Chondrocyte (in vitro differentiated cells): Measurements from ENCODE around the gene ATP8A1. TPM values are rescaled to one million over a fixed set of nuclear protein-coding genes. Genes with fewer than 3 reads are reported as not detected.

ENCODE experiments used
- DNase-seq: peaks from one replicate; pipeline ENCODE4 v3.0.0; 2021; ENCODE audit warnings: mixed read lengths, low spot score
- H3K27ac Mint-ChIP-seq: one replicate; pipeline ENCODE4 v1.8.0; 2021; ENCODE audit warnings: mild to moderate bottlenecking, moderate library complexity, mixed read lengths; ENCODE audit not compliant: unreplicated experiment
- H3K27me3 Mint-ChIP-seq: 2 replicates; pipeline ENCODE4 v1.8.0; 2021; ENCODE audit warnings: low read depth, mixed read lengths
- H3K36me3 Mint-ChIP-seq: 2 replicates; pipeline ENCODE4 v1.8.0; 2021; ENCODE audit warnings: low read depth, mixed read lengths
- H3K4me1 Mint-ChIP-seq: 2 replicates; pipeline ENCODE4 v1.8.0; 2021; ENCODE audit warnings: low read depth, mild to moderate bottlenecking, mixed read lengths
- H3K4me3 Mint-ChIP-seq: one replicate; pipeline ENCODE4 v1.8.0; 2021; ENCODE audit warnings: mild to moderate bottlenecking, moderate library complexity, mixed read lengths; ENCODE audit not compliant: unreplicated experiment
- H3K9me3 Mint-ChIP-seq: 2 replicates; pipeline ENCODE4 v1.8.0; 2021; ENCODE audit warnings: low read depth, mixed read lengths
- total RNA-seq: library from RNA; stranded (reverse); gene quantifications from 3 replicates; pipeline ENCODE4 v1.2.1, GENCODE V29; 2021
- TF ChIP-seq, protein P1 (sequence below): fragments of 200-600 bp; sonication (generic); IDR thresholded peaks from 2 replicates; pipeline ENCODE4 v1.5.0; 2021; ENCODE audit warnings: antibody characterized with exemption, mild to moderate bottlenecking, moderate library complexity

The ATP8A1 gene
- total RNA-seq, 1 donor from 2014 or later, result 0.25 TPM

DNA sequence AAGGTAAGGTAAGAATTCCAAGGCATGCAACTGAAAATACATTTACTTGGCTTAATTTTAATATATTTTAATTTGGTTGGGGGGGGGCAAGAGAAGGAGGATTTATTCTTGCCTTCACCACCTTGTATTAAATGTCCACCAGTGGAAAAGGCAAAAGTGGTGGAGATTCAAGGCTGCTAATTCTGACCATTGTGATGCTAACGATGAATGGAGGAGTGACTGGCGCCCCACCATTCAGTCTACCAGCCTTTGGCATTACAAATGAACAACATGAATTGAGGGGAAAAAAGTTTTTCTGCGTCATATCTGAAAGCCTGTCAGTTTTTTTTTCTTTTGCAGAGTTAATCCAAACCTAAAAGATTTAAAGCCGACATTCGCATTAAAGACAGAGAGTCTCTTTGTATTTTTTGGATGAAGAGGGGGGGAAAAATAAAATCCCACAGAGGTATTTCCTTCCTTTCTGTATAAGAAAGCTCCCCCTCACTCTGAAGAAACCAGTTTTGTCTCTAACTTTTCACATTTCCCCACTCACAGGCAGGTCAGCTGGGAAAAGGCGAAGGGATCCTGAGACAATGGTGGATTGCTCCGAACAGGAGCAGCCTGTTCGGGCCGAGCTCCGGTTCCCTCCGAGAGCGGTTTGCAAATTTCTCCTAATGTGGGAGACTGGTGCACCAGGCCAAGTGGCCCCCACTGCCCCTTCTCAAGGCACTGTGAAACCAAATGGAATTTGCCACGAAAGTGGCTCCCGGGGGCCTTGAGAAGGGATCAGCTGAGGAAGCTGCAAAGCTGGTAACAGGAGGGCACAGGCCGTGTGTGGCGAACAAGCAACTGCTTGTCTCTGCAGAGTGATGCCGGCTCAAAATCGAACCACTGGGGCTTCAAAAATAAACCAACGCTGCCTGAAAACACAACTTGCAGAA, 231.5 kb downstream of the ATP8A1 start:
- TF ChIP-seq, protein P1, sequence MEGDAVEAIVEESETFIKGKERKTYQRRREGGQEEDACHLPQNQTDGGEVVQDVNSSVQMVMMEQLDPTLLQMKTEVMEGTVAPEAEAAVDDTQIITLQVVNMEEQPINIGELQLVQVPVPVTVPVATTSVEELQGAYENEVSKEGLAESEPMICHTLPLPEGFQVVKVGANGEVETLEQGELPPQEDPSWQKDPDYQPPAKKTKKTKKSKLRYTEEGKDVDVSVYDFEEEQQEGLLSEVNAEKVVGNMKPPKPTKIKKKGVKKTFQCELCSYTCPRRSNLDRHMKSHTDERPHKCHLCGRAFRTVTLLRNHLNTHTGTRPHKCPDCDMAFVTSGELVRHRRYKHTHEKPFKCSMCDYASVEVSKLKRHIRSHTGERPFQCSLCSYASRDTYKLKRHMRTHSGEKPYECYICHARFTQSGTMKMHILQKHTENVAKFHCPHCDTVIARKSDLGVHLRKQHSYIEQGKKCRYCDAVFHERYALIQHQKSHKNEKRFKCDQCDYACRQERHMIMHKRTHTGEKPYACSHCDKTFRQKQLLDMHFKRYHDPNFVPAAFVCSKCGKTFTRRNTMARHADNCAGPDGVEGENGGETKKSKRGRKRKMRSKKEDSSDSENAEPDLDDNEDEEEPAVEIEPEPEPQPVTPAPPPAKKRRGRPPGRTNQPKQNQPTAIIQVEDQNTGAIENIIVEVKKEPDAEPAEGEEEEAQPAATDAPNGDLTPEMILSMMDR, result no peak
- no peaks in the 10 kb centered on the region for H3K9me3 Mint-ChIP-seq
- no peak for DNase-seq
- H3K4me1 Mint-ChIP-seq, result peaks cover 2% of the 10 kb centered on the region
- H3K27me3 Mint-ChIP-seq, result no peaks in the 10 kb centered on the region
- H3K36me3 Mint-ChIP-seq, result no peaks in the 10 kb centered on the region
- H3K4me3 Mint-ChIP-seq, result no peak overlapping the region
- no peak overlapping the region for H3K27ac Mint-ChIP-seq

DNA sequence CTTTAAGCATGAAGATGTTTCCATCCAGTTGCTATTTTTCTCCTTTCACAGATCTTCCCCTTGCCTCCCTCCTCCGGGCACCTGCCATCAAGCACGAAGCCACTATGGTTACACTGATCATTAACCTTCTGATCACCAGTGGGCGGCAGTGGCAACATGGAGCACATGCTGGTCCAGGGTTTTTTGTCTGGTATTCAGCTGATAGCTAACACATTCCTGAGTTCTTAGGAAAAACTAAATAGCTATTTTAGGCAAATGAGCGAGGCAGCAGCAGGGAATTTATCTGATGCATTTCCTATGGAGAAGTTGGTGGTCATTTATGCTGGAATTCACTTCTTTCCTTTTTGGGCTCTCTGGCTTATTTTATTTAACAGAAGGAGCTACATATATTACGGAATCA, 236.8 kb downstream of the ATP8A1 start:
- H3K27me3 Mint-ChIP-seq, result no peaks in the 10 kb centered on the region
- no peak for DNase-seq
- peak overlapping the region; percentile 80 for H3K27ac Mint-ChIP-seq
- TF ChIP-seq, protein P1, result no peak
- no peaks in the 10 kb centered on the region for H3K36me3 Mint-ChIP-seq
- H3K4me1 Mint-ChIP-seq, result peaks cover 43% of the 10 kb centered on the region
- H3K4me3 Mint-ChIP-seq, result no peak overlapping the region
- H3K9me3 Mint-ChIP-seq, result no peaks in the 10 kb centered on the region

DNA sequence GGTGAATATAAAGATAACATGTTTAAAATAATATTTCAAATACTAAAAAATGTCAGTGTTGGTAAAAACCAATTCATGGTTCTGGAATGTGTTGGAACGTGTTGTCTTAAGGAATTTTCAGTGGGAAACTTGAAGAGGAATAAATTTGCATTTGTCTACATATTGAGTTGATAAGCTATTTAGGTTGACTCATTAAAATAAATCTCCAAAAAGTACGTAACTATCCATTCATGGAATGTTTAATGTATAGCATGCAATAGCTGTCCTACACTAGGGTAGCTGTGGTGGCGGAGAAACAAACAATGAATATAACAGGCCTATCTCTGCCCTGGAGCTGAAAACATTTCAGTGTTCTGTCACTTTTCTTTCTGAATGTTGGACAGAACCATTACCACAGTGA, 239.4 kb downstream of the ATP8A1 start:
- Mint-ChIP-seq H3K9me3 (no peaks in the 10 kb centered on the region), H3K4me1 (peaks cover 62% of the 10 kb centered on the region), H3K36me3 (no peaks in the 10 kb centered on the region), H3K4me3 (no peak overlapping the region), H3K27ac (peak overlapping the region; percentile 34), H3K27me3 (no peaks in the 10 kb centered on the region)
- DNase-seq, result no peak
- TF ChIP-seq, protein P1, result no peak

DNA sequence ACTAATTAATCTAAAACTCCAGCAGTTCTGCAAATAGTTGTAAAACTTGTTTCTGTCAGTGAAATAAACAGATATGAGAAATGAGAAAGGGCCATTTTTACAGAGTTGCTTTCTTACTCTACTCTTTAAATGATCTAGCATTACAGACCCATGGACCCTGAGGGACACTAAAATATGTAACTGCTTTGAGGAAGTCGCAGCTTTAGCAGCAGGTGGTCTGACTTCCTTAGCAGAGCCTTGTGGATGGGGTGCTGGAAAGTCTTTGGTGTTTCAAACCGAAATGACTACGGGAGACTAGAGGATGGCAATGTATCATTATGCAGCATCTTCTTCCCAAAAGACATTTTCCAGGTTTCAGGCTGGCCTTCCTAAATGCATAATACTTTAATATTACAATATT, 240.9 kb downstream of the ATP8A1 start:
- no peak overlapping the region for H3K4me3 Mint-ChIP-seq
- H3K27ac Mint-ChIP-seq, result no peak overlapping the region
- no peaks in the 10 kb centered on the region for H3K9me3 Mint-ChIP-seq
- H3K36me3 Mint-ChIP-seq, result no peaks in the 10 kb centered on the region
- H3K4me1 Mint-ChIP-seq, result peaks cover 76% of the 10 kb centered on the region
- no peaks in the 10 kb centered on the region for H3K27me3 Mint-ChIP-seq
- TF ChIP-seq, protein P1, result no peak
- no peak for DNase-seq

DNA sequence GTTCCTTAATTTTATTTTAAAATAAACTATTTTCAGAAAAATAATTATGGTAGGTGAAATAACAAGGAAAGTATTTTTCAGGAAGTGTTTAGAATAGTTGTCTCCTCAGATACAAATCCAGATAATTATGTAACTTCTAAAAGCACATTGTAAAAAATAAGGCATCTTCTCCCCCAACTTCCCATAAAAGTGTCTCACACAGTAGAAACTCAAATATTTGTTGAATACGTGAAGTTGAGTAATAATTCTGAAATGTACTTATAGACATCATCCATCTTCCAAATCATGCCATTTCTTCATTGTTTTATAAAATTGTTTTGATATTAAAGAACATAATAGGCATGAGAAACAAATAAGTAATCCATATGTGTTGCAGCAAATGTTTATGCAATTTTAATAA, 241.6 kb downstream of the ATP8A1 start:
- DNase-seq, result no peak
- Mint-ChIP-seq H3K9me3 (no peaks in the 10 kb centered on the region), H3K4me3 (no peak overlapping the region), H3K36me3 (no peaks in the 10 kb centered on the region), H3K4me1 (peaks cover 78% of the 10 kb centered on the region), H3K27ac (no peak overlapping the region), H3K27me3 (no peaks in the 10 kb centered on the region)
- TF ChIP-seq, protein P1, result no peak
